SK-N-MC (cell line): Measurements from ENCODE around the gene USH2A.

ENCODE experiments used
- EZH2 ChIP-seq: fragments of 200-600 bp; sonication (generic); IDR thresholded peaks from one replicate; pipeline ENCODE4 v1.6.1; 2017; ENCODE audit warnings: antibody characterized with exemption
- FOXP2 ChIP-seq: optimal IDR thresholded peaks from 2 replicates; pipeline ENCODE3; 2011; ENCODE audit warnings: mild to moderate bottlenecking, moderate library complexity; ENCODE audit not compliant: insufficient read depth; ENCODE audit errors: extremely low read length, control extremely low read depth
- POLR2AphosphoS5 ChIP-seq: IDR thresholded peaks from 2 replicates; pipeline ENCODE4 v1.6.1; 2012; ENCODE audit warnings: mild to moderate bottlenecking, low read depth, low read length, borderline replicate concordance

- no peak for TF ChIP-seq POLR2AphosphoS5
- no peak for TF ChIP-seq EZH2
- no peak for TF ChIP-seq FOXP2
These were observed 692.6 kb downstream of the USH2A start for GRCh38 chr1:215730600-215730999.
